Measurements from ENCODE around the gene CFAP65. TPM values are rescaled to one million over a fixed set of nuclear protein-coding genes. Genes with fewer than 3 reads are reported as not detected.

CFAP65 gene
- total and polyA plus RNA-seq, 2 donors, result 0.05 to 0.27 TPM

- DNase-seq (ENCODE audit: low read depth in 6 of 9, low spot score in 9 of 9), result no peak
- Histone ChIP-seq H3K27ac (ENCODE audit: low read depth in 1 of 2, low read length in 1 of 2) (no peak overlapping the region), H3K9me3 (ENCODE audit: control insufficient read depth in 2 of 2, insufficient read depth in 1 of 2, low read length in 1 of 2) (peaks cover 0 to 1% of the 10 kb centered on the region in 2 donors), H3K36me3 (ENCODE audit: control insufficient read depth in 2 of 2, insufficient read depth in 2 of 2, low read length in 1 of 2) (no peaks in the 10 kb centered on the region), H3K4me1 (ENCODE audit: control insufficient read depth in 2 of 2, insufficient read depth in 2 of 2, low read length in 2 of 2) (no peaks in the 10 kb centered on the region), H3K4me3 (ENCODE audit: low read length in 2 of 2) (no peak overlapping the region), H3K27me3 (ENCODE audit: control insufficient read depth in 2 of 2, insufficient read depth in 1 of 2, low read length in 1 of 2) (peaks cover 0 to 50% of the 10 kb centered on the region in 2 donors)
- WGBS, result 92% methylated on average over 12 of the region's 12 CpGs
Observed at GRCh38 chr2:219022041-219022440, 19.3 kb downstream of the CFAP65 start.

GRCh38 chr2:219021591-219021990, 19.7 kb downstream of the CFAP65 start:
- Histone ChIP-seq H3K4me1 (ENCODE audit: control insufficient read depth in 2 of 2, insufficient read depth in 2 of 2, low read length in 2 of 2) (no peaks in the 10 kb centered on the region), H3K36me3 (ENCODE audit: control insufficient read depth in 2 of 2, insufficient read depth in 2 of 2, low read length in 1 of 2) (no peaks in the 10 kb centered on the region), H3K4me3 (ENCODE audit: low read length in 2 of 2) (no peak overlapping the region), H3K27me3 (ENCODE audit: control insufficient read depth in 2 of 2, insufficient read depth in 1 of 2, low read length in 1 of 2) (peaks cover 0 to 47% of the 10 kb centered on the region in 2 donors), H3K9me3 (ENCODE audit: control insufficient read depth in 2 of 2, insufficient read depth in 1 of 2, low read length in 1 of 2) (peaks cover 0 to 1% of the 10 kb centered on the region in 2 donors), H3K27ac (ENCODE audit: low read depth in 1 of 2, low read length in 1 of 2) (no peak overlapping the region)
- DNase-seq (ENCODE audit: low read depth in 6 of 9, low spot score in 9 of 9), result no peak
- WGBS, result 91% methylated on average over 9 of the region's 9 CpGs

GRCh38 chr2:219020604-219021365, 20.5 kb downstream of the CFAP65 start:
- Histone ChIP-seq H3K4me1 (ENCODE audit: control insufficient read depth in 2 of 2, insufficient read depth in 2 of 2, low read length in 2 of 2) (no peaks in the 10 kb centered on the region), H3K36me3 (ENCODE audit: control insufficient read depth in 2 of 2, insufficient read depth in 2 of 2, low read length in 1 of 2) (no peaks in the 10 kb centered on the region), H3K27me3 (ENCODE audit: control insufficient read depth in 2 of 2, insufficient read depth in 1 of 2, low read length in 1 of 2) (peaks cover 0 to 45% of the 10 kb centered on the region in 2 donors), H3K9me3 (ENCODE audit: control insufficient read depth in 2 of 2, insufficient read depth in 1 of 2, low read length in 1 of 2) (peaks cover 0 to 1% of the 10 kb centered on the region in 2 donors), H3K4me3 (ENCODE audit: low read length in 2 of 2) (no peak overlapping the region), H3K27ac (ENCODE audit: low read depth in 1 of 2, low read length in 1 of 2) (no peak overlapping the region)
- WGBS, result 90% methylated on average over 11 of the region's 11 CpGs
- DNase-seq (ENCODE audit: low read depth in 6 of 9, low spot score in 9 of 9), result no peak

GRCh38 chr2:219019436-219019835, 21.9 kb downstream of the CFAP65 start:
- peaks cover 0 to 1% of the 10 kb centered on the region in 2 donors for H3K9me3 ChIP-seq (ENCODE audit: control insufficient read depth in 2 of 2, insufficient read depth in 1 of 2, low read length in 1 of 2)
- H3K27me3 ChIP-seq (ENCODE audit: control insufficient read depth in 2 of 2, insufficient read depth in 1 of 2, low read length in 1 of 2), result peaks cover 0 to 39% of the 10 kb centered on the region in 2 donors
- H3K36me3 ChIP-seq (ENCODE audit: control insufficient read depth in 2 of 2, insufficient read depth in 2 of 2, low read length in 1 of 2), result no peaks in the 10 kb centered on the region
- no peak for DNase-seq (ENCODE audit: low read depth in 6 of 9, low spot score in 9 of 9)
- 90% methylated on average over 6 of the region's 6 CpGs for WGBS
- H3K4me1 ChIP-seq (ENCODE audit: control insufficient read depth in 2 of 2, insufficient read depth in 2 of 2, low read length in 2 of 2), result no peaks in the 10 kb centered on the region
- H3K27ac ChIP-seq (ENCODE audit: low read depth in 1 of 2, low read length in 1 of 2), result no peak overlapping the region
- H3K4me3 ChIP-seq (ENCODE audit: low read length in 2 of 2), result no peak overlapping the region

GRCh38 chr2:219018726-219019125, 22.6 kb downstream of the CFAP65 start:
- peaks cover 0 to 42% of the 10 kb centered on the region in 2 donors for H3K27me3 ChIP-seq (ENCODE audit: control insufficient read depth in 2 of 2, insufficient read depth in 1 of 2, low read length in 1 of 2)
- WGBS, result 94% methylated on average over 10 of the region's 10 CpGs
- H3K27ac ChIP-seq (ENCODE audit: low read depth in 1 of 2, low read length in 1 of 2), result no peak overlapping the region
- no peaks in the 10 kb centered on the region for H3K4me1 ChIP-seq (ENCODE audit: control insufficient read depth in 2 of 2, insufficient read depth in 2 of 2, low read length in 2 of 2)
- no peak overlapping the region for H3K4me3 ChIP-seq (ENCODE audit: low read length in 2 of 2)
- H3K9me3 ChIP-seq (ENCODE audit: control insufficient read depth in 2 of 2, insufficient read depth in 1 of 2, low read length in 1 of 2), result peaks cover 0 to 1% of the 10 kb centered on the region in 2 donors
- no peaks in the 10 kb centered on the region for H3K36me3 ChIP-seq (ENCODE audit: control insufficient read depth in 2 of 2, insufficient read depth in 2 of 2, low read length in 1 of 2)
- DNase-seq (ENCODE audit: low read depth in 6 of 9, low spot score in 9 of 9), result no peak

GRCh38 chr2:219018286-219018685, 23.0 kb downstream of the CFAP65 start:
- WGBS, result 93% methylated on average over 7 of the region's 7 CpGs
- DNase-seq (ENCODE audit: low read depth in 6 of 9, low spot score in 9 of 9), result no peak
- no peaks in the 10 kb centered on the region for H3K4me1 ChIP-seq (ENCODE audit: control insufficient read depth in 2 of 2, insufficient read depth in 2 of 2, low read length in 2 of 2)
- H3K27me3 ChIP-seq (ENCODE audit: control insufficient read depth in 2 of 2, insufficient read depth in 1 of 2, low read length in 1 of 2), result peaks cover 0 to 43% of the 10 kb centered on the region in 2 donors
- peaks cover 0 to 1% of the 10 kb centered on the region in 2 donors for H3K9me3 ChIP-seq (ENCODE audit: control insufficient read depth in 2 of 2, insufficient read depth in 1 of 2, low read length in 1 of 2)
- H3K4me3 ChIP-seq (ENCODE audit: low read length in 2 of 2), result no peak overlapping the region
- H3K36me3 ChIP-seq (ENCODE audit: control insufficient read depth in 2 of 2, insufficient read depth in 2 of 2, low read length in 1 of 2), result no peaks in the 10 kb centered on the region
- no peak overlapping the region for H3K27ac ChIP-seq (ENCODE audit: low read depth in 1 of 2, low read length in 1 of 2)

- 83% methylated on average over 14 of the region's 14 CpGs for WGBS
- DNase-seq (ENCODE audit: low read depth in 6 of 9, low spot score in 9 of 9), result no peak
- H3K4me1 ChIP-seq (ENCODE audit: control insufficient read depth in 2 of 2, insufficient read depth in 2 of 2, low read length in 2 of 2), result no peaks in the 10 kb centered on the region
- H3K36me3 ChIP-seq (ENCODE audit: control insufficient read depth in 2 of 2, insufficient read depth in 2 of 2, low read length in 1 of 2), result no peaks in the 10 kb centered on the region
- H3K4me3 ChIP-seq (ENCODE audit: low read length in 2 of 2), result no peak overlapping the region
- no peak overlapping the region for H3K27ac ChIP-seq (ENCODE audit: low read depth in 1 of 2, low read length in 1 of 2)
- peaks cover 0 to 1% of the 10 kb centered on the region in 2 donors for H3K9me3 ChIP-seq (ENCODE audit: control insufficient read depth in 2 of 2, insufficient read depth in 1 of 2, low read length in 1 of 2)
- H3K27me3 ChIP-seq (ENCODE audit: control insufficient read depth in 2 of 2, insufficient read depth in 1 of 2, low read length in 1 of 2), result peaks cover 0 to 42% of the 10 kb centered on the region in 2 donors
Observed at GRCh38 chr2:219017201-219017931, 23.9 kb downstream of the CFAP65 start.

GRCh38 chr2:219016721-219017120, 24.6 kb downstream of the CFAP65 start:
- H3K27me3 ChIP-seq (ENCODE audit: control insufficient read depth in 2 of 2, insufficient read depth in 1 of 2, low read length in 1 of 2), result peaks cover 0 to 40% of the 10 kb centered on the region in 2 donors

GRCh38 chr2:219010873-219011272, 30.4 kb downstream of the CFAP65 start:
- 96% methylated on average over 5 of the region's 5 CpGs for WGBS
- Histone ChIP-seq H3K4me3 (ENCODE audit: low read length in 2 of 2) (no peak overlapping the region), H3K4me1 (ENCODE audit: control insufficient read depth in 2 of 2, insufficient read depth in 2 of 2, low read length in 2 of 2) (no peaks in the 10 kb centered on the region), H3K27me3 (ENCODE audit: control insufficient read depth in 2 of 2, insufficient read depth in 1 of 2, low read length in 1 of 2) (peaks cover 0 to 41% of the 10 kb centered on the region in 2 donors), H3K9me3 (ENCODE audit: control insufficient read depth in 2 of 2, insufficient read depth in 1 of 2, low read length in 1 of 2) (peaks cover 0 to 1% of the 10 kb centered on the region in 2 donors), H3K36me3 (ENCODE audit: control insufficient read depth in 2 of 2, insufficient read depth in 2 of 2, low read length in 1 of 2) (no peaks in the 10 kb centered on the region), H3K27ac (ENCODE audit: low read depth in 1 of 2, low read length in 1 of 2) (no peak overlapping the region)
- DNase-seq (ENCODE audit: low read depth in 6 of 9, low spot score in 9 of 9), result no peak

More at GRCh38 chr2:219016721-219017120, 24.6 kb downstream of the CFAP65 start:
- peaks cover 0 to 1% of the 10 kb centered on the region in 2 donors for H3K9me3 ChIP-seq (ENCODE audit: control insufficient read depth in 2 of 2, insufficient read depth in 1 of 2, low read length in 1 of 2)
- no peak overlapping the region for H3K4me3 ChIP-seq (ENCODE audit: low read length in 2 of 2)
- H3K4me1 ChIP-seq (ENCODE audit: control insufficient read depth in 2 of 2, insufficient read depth in 2 of 2, low read length in 2 of 2), result no peaks in the 10 kb centered on the region
- DNase-seq (ENCODE audit: low read depth in 6 of 9, low spot score in 9 of 9), result no peak
- no peak overlapping the region for H3K27ac ChIP-seq (ENCODE audit: low read depth in 1 of 2, low read length in 1 of 2)
- H3K36me3 ChIP-seq (ENCODE audit: control insufficient read depth in 2 of 2, insufficient read depth in 2 of 2, low read length in 1 of 2), result no peaks in the 10 kb centered on the region
- WGBS, result 93% methylated on average over 11 of the region's 11 CpGs
